ENCODE data around the gene NCR2.
"Not testable (repeated sequence)": the region's sequence is repeated elsewhere in the genome, so short reads cannot be mapped to it uniquely, and the experiment has no call there.

The NCR2 gene

GRCh38 chr6:41291717-41292116 lies 43.7 kb upstream of the NCR2 start:
- H3K36me3 ChIP-seq (ENCODE audit: control insufficient read depth in 2 of 2, insufficient read depth in 1 of 2, low read length in 2 of 2): no peaks in the 10 kb centered on the region
- no peak overlapping the region for H3K4me3 ChIP-seq (ENCODE audit: low read depth, low read length)

GRCh38 chr6:41294214-41294872 lies 41.1 kb upstream of the NCR2 start:
- ChIA-PET POLR2A (no interaction called here), CTCF (interaction anchor here (0.6 to 2.6 kb wide), 3 partner anchors 13 to 448 kb away, joined by 3 to 11 read pairs (median 4); no protein-coding TSS in a partner anchor)
- Histone ChIP-seq H3K4me1 (ENCODE audit: control insufficient read depth, insufficient read depth, low read length) (no peaks in the 10 kb centered on the region), H3K36me3 (ENCODE audit: control insufficient read depth in 2 of 2, insufficient read depth in 1 of 2, low read length in 2 of 2) (no peaks in the 10 kb centered on the region), H3K9me3 (ENCODE audit: control insufficient read depth, insufficient read depth, low read depth, low read length) (no peaks in the 10 kb centered on the region), H3K4me3 (ENCODE audit: low read depth, low read length) (no peak overlapping the region), H3K27ac (ENCODE audit: extremely low read depth, low read depth, low read length) (no peak overlapping the region)
- TF ChIP-seq REST (tag by site-specific recombination; IDR thresholded peaks at IDR 0.05): peak; percentile 55
- TF ChIP-seq GLI2 (tag by site-specific recombination; IDR thresholded peaks at IDR 0.05; ENCODE audit: borderline replicate concordance, low read depth): no peak
- peak; percentile 92 for TF ChIP-seq ZIC2 (tag by site-specific recombination; IDR thresholded peaks at IDR 0.05)
- TF ChIP-seq KLF17 (tag by site-specific recombination; IDR thresholded peaks at IDR 0.05): no peak
- TF ChIP-seq ZFHX2 (tag by site-specific recombination; conservative IDR thresholded peaks at IDR 0.05): peak; percentile 61; the same call in 1 of the 2 replicates

More at GRCh38 chr6:41291717-41292116, 43.7 kb upstream of the NCR2 start:
- Histone ChIP-seq H3K9me3 (ENCODE audit: control insufficient read depth, insufficient read depth, low read depth, low read length) (no peaks in the 10 kb centered on the region), H3K4me1 (ENCODE audit: control insufficient read depth, insufficient read depth, low read length) (no peaks in the 10 kb centered on the region; the same call in 1 of the 2 replicates), H3K27ac (ENCODE audit: extremely low read depth, low read depth, low read length) (no peak overlapping the region)
- TF ChIP-seq ZNF596 (tag by site-specific recombination; IDR thresholded peaks at IDR 0.05) (no peak), YY1 (tag by site-specific recombination; IDR thresholded peaks at IDR 0.05) (no peak), ZNF843 (tag by site-specific recombination; IDR thresholded peaks at IDR 0.05) (no peak), SCRT1 (tag by site-specific recombination; IDR thresholded peaks at IDR 0.05; ENCODE audit: borderline replicate concordance) (peak; percentile 89; the same call in 1 of the 2 replicates), ZNF660 (tag by site-specific recombination; IDR thresholded peaks at IDR 0.05) (no peak), ZBTB20 (tag by site-specific recombination; IDR thresholded peaks at IDR 0.05) (no peak), SCRT2 (tag by site-specific recombination; IDR thresholded peaks at IDR 0.05) (peak; percentile 93), ZNF24 (tag by site-specific recombination; IDR thresholded peaks at IDR 0.05) (no peak), ZEB2 (tag by site-specific recombination; IDR thresholded peaks at IDR 0.05) (no peak)
- ChIA-PET CTCF (interaction anchor here (2.6 kb wide), 1 partner anchor 15 kb away, joined by 11 read pairs; no protein-coding TSS in a partner anchor), POLR2A (no interaction called here)

GRCh38 chr6:41297248-41297647 lies 38.2 kb upstream of the NCR2 start:
- H3K36me3 ChIP-seq (ENCODE audit: control insufficient read depth in 2 of 2, insufficient read depth in 1 of 2, low read length in 2 of 2); POLR2A ChIA-PET; H3K27ac ChIP-seq (ENCODE audit: extremely low read depth, low read depth, low read length); H3K9me3 ChIP-seq (ENCODE audit: control insufficient read depth, insufficient read depth, low read depth, low read length); H3K4me3 ChIP-seq (ENCODE audit: low read depth, low read length); H3K4me1 ChIP-seq (ENCODE audit: control insufficient read depth, insufficient read depth, low read length): not testable (repeated sequence)
- CTCF ChIA-PET: interaction anchor here (0.8 to 2.3 kb wide), 2 partner anchors 9 kb away, joined by 5 to 23 read pairs; no protein-coding TSS in a partner anchor

All from HEK293 (cell line).